Stimulated activated CD8-positive, alpha-beta memory T cell treated with anti-CD3 and anti-CD28 coated beads, Interleukin-2, amount 100 ng/mL, for 1 hour (primary cell): ENCODE results near the gene COQ10B.
"Not testable (repeated sequence)": the region's sequence is repeated elsewhere in the genome, so short reads cannot be mapped to it uniquely, and the experiment has no call there.

ENCODE experiments used
- DNase-seq, 2 donors: peaks; one replicate each; pipeline ENCODE4 v3.0.0-alpha.2; 2020; ENCODE audit warnings: low read depth in 2 of 2

COQ10B gene

GRCh38 chr2:197450935-197451358, 2.4 kb upstream of the COQ10B start:
- not testable (repeated sequence) for DNase-seq

GRCh38 chr2:197452754-197453122, 614 bp upstream of the COQ10B start:
- DNase-seq, result no peak

GRCh38 chr2:197453914-197454398, 604 bp downstream of the COQ10B start:
- DNase-seq, result peak in 1 of 2 donors; percentile 41

GRCh38 chr2:197454923-197455322, 1.6 kb downstream of the COQ10B start:
- DNase-seq, result no peak

- no peak for DNase-seq
Observed at GRCh38 chr2:197455428-197455827, 2.1 kb downstream of the COQ10B start.

- DNase-seq, result no peak
Observed at GRCh38 chr2:197460649-197461048, 7.3 kb downstream of the COQ10B start.

- no peak for DNase-seq
Observed at GRCh38 chr2:197461057-197461456, 7.7 kb downstream of the COQ10B start.

- no peak for DNase-seq
Observed at GRCh38 chr2:197464175-197464574, 10.8 kb downstream of the COQ10B start.

- no peak for DNase-seq
Observed at GRCh38 chr2:197472166-197472565, 18.8 kb downstream of the COQ10B start.

GRCh38 chr2:197477797-197478196, 24.4 kb downstream of the COQ10B start:
- no peak for DNase-seq

GRCh38 chr2:197480165-197481036, 27.0 kb downstream of the COQ10B start:
- no peak for DNase-seq

GRCh38 chr2:197484248-197484647, 30.9 kb downstream of the COQ10B start:
- DNase-seq, result not testable (repeated sequence)

- DNase-seq, result no peak
Observed at GRCh38 chr2:197486175-197486574, 32.8 kb downstream of the COQ10B start.

GRCh38 chr2:197487385-197487784, 34.0 kb downstream of the COQ10B start:
- no peak for DNase-seq

- no peak for DNase-seq
Observed at GRCh38 chr2:197495433-197496134, 42.2 kb downstream of the COQ10B start.

- DNase-seq, result no peak
Observed at GRCh38 chr2:197496695-197497094, 43.3 kb downstream of the COQ10B start.

GRCh38 chr2:197497326-197497725, 44.0 kb downstream of the COQ10B start:
- no peak for DNase-seq

GRCh38 chr2:197498235-197498936, 45.0 kb downstream of the COQ10B start:
- DNase-seq, result no peak

GRCh38 chr2:197498937-197499593, 45.7 kb downstream of the COQ10B start:
- DNase-seq, result peak; percentile 29 to 30

GRCh38 chr2:197499594-197500502, 46.5 kb downstream of the COQ10B start, which contains the start of the genes HSPD1 and HSPE1:
Gene HSPD1, minus strand, starts transcription at chr2:197499840. Its CDS starts 992 bp downstream, at chr2:197498848.
Gene HSPE1, plus strand, starts transcription at chr2:197500379. Its CDS starts 58 bp downstream, at chr2:197500437.
- DNase-seq, result peak; percentile 93 to 95
